Left lung (tissue), 10 donors: ENCODE data around the gene KLHL2. TPM values are rescaled to one million over a fixed set of nuclear protein-coding genes. Genes with fewer than 3 reads are reported as not detected.
A peak's percentile ranks its signal among the peaks of the same experiment; 100 is the strongest.

Experiments used
- ATAC-seq: fragments of 200-7000 bp; cut with Tn5 transposase; one replicate; pipeline ENCODE4 v1.9.1; 2020; ENCODE audit warnings: moderate library complexity
- DNase-seq, 4 donors: peaks; one replicate each; pipeline ENCODE4 v3.0.0-alpha.2; 2013 to 2020
- H3K27ac ChIP-seq, 2 donors: fragments of 200-600 bp; sonication (generic) in 1 of 2; one replicate each; pipeline versions ENCODE4 v1.5.0 to v1.8.0; 2020 to 2021
- H3K27me3 ChIP-seq, 2 donors: fragments of 200-600 bp; sonication (generic) in 1 of 2; one replicate each; pipeline versions ENCODE4 v1.5.0 to v1.8.0; 2020 to 2021
- H3K36me3 ChIP-seq, 2 donors: fragments of 200-600 bp; sonication (generic) in 1 of 2; one replicate each; pipeline versions ENCODE4 v1.5.0 to v1.8.0; 2020 to 2021
- H3K4me1 ChIP-seq, 2 donors: fragments of 200-600 bp; one replicate each; pipeline ENCODE4 v1.8.0; 2021
- H3K4me3 ChIP-seq, 2 donors: fragments of 200-600 bp; sonication (generic) in 1 of 2; one replicate each; pipeline versions ENCODE4 v1.5.0 to v1.8.0; 2020 to 2021; ENCODE audit warnings: mild to moderate bottlenecking in 1 of 2
- H3K9me3 ChIP-seq, 2 donors: fragments of 200-600 bp; sonication (generic) in 1 of 2; one replicate each; pipeline versions ENCODE4 v1.5.0 to v1.8.0; 2020 to 2021
- CTCF ChIP-seq, 2 donors: fragments of 200-600 bp; sonication (generic) in 1 of 2; IDR thresholded peaks; one replicate each; pipeline versions ENCODE4 v1.5.0 to v1.8.0; 2021; ENCODE audit warnings: antibody characterized with exemption in 2 of 2
- intact Hi-C, 2 donors: fragments of 100-400 bp; cut with DNase I; formaldehyde crosslinking; loops; one replicate each; pipeline versions ENCODE4 v1.11.2 to v1.14.2; 2022
- polyA plus RNA-seq, 6 donors: library from polyadenylated mRNA; unstranded; fragments of 120-200 nt; gene quantifications; one replicate each; pipeline ENCODE4 v1.2.1, GENCODE V29; 2013; ENCODE audit not compliant: insufficient read length in 6 of 6
- total RNA-seq, 2 donors: library from RNA; stranded (reverse); fragmentation: NEBNext Ultra II Directional; extraction: Animal tissue kit (Norgen Biotek cat#: 25700); gene quantifications; one replicate each; pipeline ENCODE4 v1.2.1, GENCODE V29; 2021
- donor health status: DM: no; HTN: yes; CAD: no.
- donor health status: DM: no; HTN: no; CAD: no.

Gene KLHL2
- total and polyA plus RNA-seq, 8 donors, result 16.2 to 53.4 (median 18.6) TPM

DNA sequence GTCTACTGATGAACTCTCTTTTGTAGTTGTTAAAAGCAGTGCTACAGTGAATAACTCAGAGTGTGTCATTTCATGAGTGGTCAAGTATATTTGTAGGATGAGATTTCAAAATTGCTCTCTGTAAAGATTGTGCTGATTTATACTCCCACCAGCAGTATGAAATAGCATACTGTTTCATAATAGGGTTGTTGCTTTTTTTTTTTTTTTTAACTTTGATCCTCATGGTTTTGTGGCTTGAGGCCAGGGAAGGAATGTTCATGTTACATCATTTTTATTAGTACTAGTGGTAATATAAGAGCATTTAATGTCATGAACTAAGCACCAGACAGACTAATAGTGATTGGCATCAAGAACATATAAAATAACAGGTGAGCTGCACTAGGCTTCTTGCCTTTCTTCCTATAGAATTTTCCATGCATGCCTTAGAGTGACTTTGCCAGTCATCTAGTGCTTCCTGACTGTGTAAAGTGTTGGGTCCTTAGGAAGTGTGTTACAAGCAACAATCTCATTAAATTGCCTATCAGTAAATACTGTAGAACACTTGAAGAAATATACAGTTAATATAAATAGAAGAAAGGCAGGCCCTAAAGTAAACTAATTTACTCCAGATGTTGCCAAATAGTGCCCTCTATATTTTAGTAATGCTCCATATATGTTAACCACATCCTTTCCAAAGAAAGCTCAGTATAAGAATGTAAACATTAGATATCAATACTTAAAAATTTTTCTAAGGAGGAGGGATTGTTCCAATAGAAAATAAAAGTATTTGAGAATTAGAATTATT, 81.5 kb downstream of the KLHL2 start:
- intact Hi-C loops, result no loop called here

DNA sequence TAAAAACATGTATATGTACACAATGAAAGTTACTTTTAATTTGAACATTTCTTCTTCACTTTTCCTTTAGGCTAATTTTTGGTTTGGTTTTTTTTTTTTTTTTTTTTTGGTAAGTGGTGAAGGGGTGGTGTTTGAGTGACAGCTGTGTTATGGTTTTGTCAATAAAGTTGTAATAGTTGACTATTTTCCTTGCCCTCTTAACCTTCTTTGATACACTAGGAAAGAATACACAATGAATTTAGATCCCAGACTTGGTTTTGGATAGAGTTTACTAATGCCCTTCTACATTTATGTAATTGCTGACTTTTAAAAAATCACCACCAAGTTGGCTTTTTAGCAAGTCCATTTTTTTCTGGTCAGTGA, 82.0 kb downstream of the KLHL2 start:
- H3K27me3 ChIP-seq, result no peaks in the 10 kb centered on the region
- no peak for DNase-seq
- intact Hi-C loops, result no loop called here
- H3K9me3 ChIP-seq, result no peaks in the 10 kb centered on the region
- H3K27ac ChIP-seq, result no peak overlapping the region
- no peak overlapping the region for H3K4me3 ChIP-seq
- no peak for TF ChIP-seq CTCF (IDR thresholded peaks at IDR 0.05)
- H3K4me1 ChIP-seq, result peaks cover 0 to 40% of the 10 kb centered on the region in 2 donors
- peaks cover 0 to under 1% of the 10 kb centered on the region in 2 donors for H3K36me3 ChIP-seq
- no peak for ATAC-seq

More for the DNA sequence above, 81.5 kb downstream of the KLHL2 start:
- Histone ChIP-seq H3K4me3 (no peak overlapping the region), H3K4me1 (peaks cover 0 to 35% of the 10 kb centered on the region in 2 donors), H3K27ac (no peak overlapping the region), H3K9me3 (no peaks in the 10 kb centered on the region), H3K36me3 (peaks cover 0 to 6% of the 10 kb centered on the region in 2 donors), H3K27me3 (no peaks in the 10 kb centered on the region)
- no peak for TF ChIP-seq CTCF (IDR thresholded peaks at IDR 0.05)
- DNase-seq (no peak), ATAC-seq (peak; percentile 73)

DNA sequence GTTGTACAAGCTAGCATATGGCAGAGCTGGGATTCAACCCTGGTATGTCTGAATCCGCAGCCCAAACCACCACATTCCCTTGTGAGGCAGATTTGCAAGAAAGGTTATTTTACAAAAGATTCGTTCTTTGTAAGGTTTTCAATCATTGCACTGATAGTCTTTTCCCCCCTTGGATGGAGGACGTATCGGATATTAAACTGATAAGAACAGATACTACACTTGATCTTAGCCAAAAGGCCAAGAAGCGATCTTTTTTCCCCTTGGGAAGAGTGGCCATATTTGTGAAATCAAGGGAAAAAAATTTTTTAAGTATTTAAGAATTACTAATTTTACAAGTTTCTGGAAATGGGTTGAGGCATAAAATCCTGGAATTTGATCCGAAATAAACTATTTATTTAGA, 85.7 kb downstream of the KLHL2 start:
- Histone ChIP-seq H3K27me3 (no peaks in the 10 kb centered on the region), H3K9me3 (no peaks in the 10 kb centered on the region), H3K4me3 (no peak overlapping the region), H3K4me1 (peaks cover 0 to 34% of the 10 kb centered on the region in 2 donors), H3K36me3 (peaks cover 0 to 20% of the 10 kb centered on the region in 2 donors), H3K27ac (no peak overlapping the region)
- TF ChIP-seq CTCF (IDR thresholded peaks at IDR 0.05), result no peak
- intact Hi-C loops, result no loop called here
- no peak for ATAC-seq
- DNase-seq, result no peak

DNA sequence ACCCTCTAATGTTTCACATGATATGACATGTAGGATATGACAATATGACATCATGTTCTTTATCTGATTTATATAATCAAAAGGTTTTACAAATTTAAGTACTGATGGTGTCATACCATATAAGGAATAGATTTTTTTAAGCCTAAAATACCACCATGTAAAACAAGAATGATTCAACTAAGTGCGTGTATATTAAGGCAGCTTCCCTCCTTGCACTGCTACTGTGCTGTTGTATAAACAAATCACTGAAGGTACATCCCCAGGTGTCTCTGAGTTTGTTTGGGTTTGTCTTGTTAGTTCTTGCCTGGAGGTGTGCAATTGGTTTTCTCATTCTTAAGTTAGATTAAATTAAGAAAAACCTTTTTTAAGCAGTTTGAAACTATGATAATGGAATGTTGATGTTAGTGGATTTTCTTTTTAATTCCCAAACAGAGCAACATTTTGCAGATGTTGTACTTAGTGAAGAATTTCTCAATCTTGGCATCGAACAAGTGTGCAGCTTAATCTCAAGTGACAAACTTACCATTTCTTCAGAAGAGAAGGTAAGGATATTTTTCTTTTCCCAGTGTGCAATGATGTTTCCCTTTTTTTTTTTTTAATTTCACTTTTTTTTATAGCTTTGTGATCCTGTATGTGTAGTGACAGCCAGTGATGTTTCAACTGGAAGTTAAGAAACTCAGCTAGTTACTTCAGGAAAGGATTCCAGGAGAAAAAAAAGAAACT, 86.7 kb downstream of the KLHL2 start:
- H3K4me1 ChIP-seq, result peaks cover 0 to 34% of the 10 kb centered on the region in 2 donors
- no peak overlapping the region for H3K4me3 ChIP-seq
- H3K36me3 ChIP-seq, result peaks cover 0 to 28% of the 10 kb centered on the region in 2 donors
- H3K27me3 ChIP-seq, result no peaks in the 10 kb centered on the region
- no peak for ATAC-seq
- DNase-seq, result no peak
- H3K27ac ChIP-seq, result peak overlapping the region in 1 of 2 donors; percentile 39
- H3K9me3 ChIP-seq, result no peaks in the 10 kb centered on the region
- intact Hi-C loops, result no loop called here
- no peak for TF ChIP-seq CTCF (IDR thresholded peaks at IDR 0.05)

- ATAC-seq (peak; percentile 70), DNase-seq (no peak)
- Histone ChIP-seq H3K36me3 (peaks cover 0 to 28% of the 10 kb centered on the region in 2 donors), H3K4me3 (no peak overlapping the region), H3K27me3 (no peaks in the 10 kb centered on the region), H3K27ac (peak overlapping the region in 1 of 2 donors; percentile 39), H3K9me3 (no peaks in the 10 kb centered on the region), H3K4me1 (peaks cover 0 to 39% of the 10 kb centered on the region in 2 donors)
- no peak for TF ChIP-seq CTCF (IDR thresholded peaks at IDR 0.05)
- intact Hi-C loops, result no loop called here
These were observed 87.5 kb downstream of the KLHL2 start for GRCh38 chr4:165294907-165295306.
